GM19372 (cell line): ENCODE data around the gene NLRP3.
A peak's percentile ranks its signal among the peaks of the same experiment; 100 is the strongest.
"Not testable (repeated sequence)": the region's sequence is repeated elsewhere in the genome, so short reads cannot be mapped to it uniquely, and the experiment has no call there.

Experiments used
- ATAC-seq: cut with Tn5 transposase; IDR thresholded peaks from one replicate; pipeline ENCODE4 v1.9.1; 2021; ENCODE audit warnings: mild to moderate bottlenecking, low read depth, moderate library complexity; ENCODE audit not compliant: unreplicated experiment

Gene NLRP3

DNA sequence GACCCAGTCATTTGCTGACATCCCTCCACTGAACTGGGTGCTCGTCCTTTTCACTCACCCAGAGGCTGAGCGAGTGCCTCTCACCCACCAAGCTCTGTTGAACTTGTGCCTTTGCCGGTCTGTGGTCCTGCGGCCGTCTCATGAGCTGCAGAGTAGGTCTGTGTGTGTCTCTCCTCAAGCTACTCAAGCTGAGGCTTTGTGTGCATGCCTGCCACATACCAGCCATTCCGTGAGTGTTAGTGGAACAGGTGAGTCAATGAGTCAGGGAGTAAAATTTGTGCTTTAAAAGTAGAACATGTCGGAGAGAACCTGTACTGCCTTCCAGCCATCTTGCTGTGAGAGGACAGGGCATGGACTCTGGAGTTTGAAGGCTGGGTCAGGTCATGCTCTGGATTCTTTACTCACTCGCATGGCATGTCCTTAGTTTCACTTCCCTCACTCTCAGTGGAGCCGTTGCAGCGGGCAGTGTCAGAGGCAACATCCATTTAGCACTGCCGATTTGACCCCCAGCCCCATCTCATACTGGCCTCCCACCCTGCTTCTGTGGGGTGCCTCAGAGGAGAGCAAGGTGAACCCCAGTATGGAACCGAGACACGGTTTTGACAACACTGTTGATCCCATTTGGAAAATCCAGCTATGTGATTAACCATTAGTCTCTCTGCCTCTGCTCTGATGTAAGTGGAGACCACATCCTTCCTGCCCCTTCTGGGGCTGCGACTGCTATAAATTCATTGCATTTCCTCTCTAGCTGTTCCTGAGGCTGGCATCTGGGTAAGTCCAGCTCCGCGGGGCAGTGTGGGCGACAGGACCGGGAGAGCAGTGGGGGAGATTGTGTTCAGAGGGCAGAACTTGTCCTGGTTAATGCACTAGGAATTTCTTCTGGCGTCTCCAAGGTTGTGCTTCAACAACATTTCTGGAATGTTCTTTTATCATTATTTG is at the start of gene NLRP3:
Gene NLRP3, plus strand, starts transcription at position 751 of the 939 bp plus-strand sequence. CDS start 2,628 bp downstream, outside the sequence.
- no peak for ATAC-seq

DNA sequence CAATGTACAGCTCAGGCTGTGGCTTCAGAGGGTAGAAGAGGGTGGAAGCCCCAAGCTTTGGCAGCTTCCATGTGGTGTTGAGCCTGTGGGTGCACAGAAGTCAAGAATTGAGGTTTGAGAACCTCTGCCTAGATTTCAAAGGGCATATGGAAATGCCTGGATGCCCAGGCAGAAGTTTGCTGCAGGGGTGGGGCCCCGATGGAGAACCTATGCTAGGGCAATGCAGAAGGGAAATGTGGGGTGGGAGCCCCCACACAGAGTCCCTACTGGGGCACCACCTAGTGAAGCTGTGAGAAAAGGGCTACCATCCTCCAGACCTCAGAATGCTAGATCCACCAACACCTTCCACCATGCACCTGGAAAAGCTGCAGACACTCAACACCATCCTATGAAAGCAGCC is 49.6 kb upstream of the NLRP3 start:
- ATAC-seq = not testable (repeated sequence)

DNA sequence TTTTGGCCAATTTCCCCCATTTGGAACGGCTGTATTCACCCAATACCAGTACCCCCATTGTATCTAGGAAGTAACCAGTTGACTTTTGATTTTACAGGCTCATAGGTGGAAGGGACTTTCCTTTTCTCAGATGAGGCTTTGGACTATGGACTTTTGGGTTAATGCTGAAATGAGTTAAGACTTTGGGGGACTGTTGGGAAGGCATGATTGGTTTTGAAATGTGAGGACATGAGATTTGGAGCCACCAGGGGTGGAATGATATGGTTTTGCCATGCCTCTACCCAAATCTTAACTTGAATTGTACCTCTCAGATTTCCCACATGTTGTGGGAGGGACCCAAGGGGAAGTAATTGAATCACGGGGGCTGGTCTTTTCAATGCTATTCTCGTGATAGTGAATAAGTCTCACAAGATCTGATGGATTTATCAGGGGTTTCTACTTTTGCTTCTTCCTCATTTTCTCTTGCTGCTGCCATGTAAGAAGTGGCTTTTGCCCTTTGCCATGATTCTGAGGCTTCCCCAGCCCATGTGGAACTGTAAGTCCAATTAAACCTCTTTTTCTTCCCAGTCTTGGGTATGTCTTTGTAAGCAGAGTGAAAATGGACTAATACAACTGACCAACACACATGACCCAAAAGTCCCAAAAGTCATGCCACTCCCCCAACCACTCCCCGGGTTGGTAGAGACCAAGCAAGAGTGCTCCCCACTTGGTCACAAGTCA is 48.9 kb upstream of the NLRP3 start:
- ATAC-seq = no peak

DNA sequence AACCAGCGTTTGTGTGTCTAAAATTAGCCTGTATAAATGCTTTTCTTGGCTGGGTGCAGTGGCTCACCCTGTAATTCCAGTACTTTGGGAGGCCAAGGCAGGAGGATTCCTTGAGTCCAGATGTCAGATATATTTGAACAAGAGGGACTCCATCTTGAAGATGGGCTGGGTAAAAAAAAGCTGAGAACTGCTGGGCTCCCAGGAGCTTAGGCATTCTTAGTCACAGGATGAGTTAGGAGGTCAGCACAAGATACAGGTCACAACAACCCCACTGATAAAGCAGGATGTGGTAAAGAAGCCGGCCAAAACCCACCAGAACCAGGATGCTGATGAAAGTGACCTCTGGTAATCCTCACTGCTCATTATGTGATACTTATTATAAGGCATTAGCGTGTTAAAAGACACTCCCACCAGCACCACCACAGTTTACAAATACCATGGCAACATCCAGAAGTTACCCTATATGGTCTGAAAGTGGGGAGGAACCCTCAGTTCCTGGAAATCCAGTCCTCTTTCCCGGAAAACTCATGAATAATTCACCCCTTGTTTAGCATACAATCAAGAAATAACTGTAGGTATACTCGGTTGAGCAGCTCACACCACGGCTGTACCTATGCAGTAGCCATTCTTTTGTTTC is 48.1 kb upstream of the NLRP3 start:
- ATAC-seq = no peak

DNA sequence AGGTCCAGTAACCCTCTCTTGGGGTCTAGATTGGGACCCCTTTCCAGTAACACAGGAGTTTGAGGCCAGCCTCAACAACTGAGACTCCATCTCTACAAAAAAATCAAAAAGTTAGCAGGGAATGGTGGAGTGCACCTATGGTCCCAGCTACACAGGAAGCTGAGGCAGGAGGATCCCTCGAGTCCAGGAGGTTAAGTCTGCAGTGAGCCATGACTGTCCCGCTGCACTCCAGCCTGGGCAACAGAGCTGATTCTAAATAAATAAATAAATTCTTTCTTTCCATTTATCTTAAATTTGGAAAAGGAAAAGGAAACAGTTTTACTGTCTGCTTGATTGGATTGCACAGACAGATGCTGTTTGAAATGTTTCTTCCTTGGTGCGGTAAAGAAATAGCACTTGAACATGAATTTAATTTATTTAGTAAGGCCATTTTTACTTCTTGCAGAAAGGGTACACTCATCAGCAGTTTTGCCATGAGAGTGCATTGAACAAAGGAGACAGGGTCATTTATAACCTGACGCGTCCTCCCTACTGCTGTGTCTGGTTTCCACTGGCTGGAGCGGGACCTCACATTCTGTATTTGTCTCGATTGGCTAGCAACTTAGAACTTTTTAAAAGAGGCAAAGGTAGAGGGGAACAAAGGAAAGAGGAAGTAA is 47.4 kb upstream of the NLRP3 start:
- ATAC-seq = no peak

DNA sequence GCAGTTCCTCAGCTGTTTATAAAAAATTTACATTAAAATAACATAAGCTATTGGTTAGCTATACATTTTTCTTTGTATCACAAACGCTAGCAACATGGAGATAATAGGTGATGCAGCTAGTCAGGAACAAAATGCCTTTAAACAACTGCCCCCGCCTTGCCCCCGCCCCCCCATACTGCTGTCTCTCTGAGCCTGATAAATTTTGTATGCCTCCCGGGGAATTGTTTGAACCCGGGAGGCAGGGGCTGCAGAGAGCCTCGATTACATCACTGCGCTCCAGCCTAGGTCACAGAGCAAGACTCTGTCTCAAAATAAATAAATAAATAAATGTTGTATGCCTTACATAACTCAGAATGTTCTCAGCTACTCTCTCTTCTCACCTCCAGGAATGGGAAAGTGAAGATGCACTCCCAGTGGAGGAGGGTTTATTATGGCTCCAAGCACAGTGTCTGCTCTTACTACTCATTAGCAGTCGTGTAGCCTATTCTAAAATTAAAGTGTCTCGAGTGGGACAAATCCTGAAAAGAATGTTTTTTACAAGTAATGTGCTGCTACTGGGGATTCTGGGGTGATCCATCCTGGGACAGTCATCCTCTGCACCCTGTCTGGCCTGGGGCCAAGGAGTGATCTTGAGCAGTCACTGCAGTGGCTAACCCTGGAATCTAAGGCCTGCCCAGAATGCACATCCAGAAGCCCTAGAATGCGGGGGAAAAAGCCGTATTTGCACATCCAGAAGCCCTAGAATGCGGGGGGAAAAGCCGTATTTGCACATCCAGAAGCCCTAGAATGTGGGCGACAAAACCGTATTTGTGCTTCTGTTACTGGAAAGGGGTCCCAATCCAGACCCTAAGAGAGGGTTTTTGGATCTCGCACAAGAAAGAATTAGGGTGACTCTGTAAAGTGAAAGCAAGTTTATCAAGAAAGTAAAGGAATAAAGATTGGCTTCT is 44.9 kb upstream of the NLRP3 start:
- ATAC-seq = no peak

DNA sequence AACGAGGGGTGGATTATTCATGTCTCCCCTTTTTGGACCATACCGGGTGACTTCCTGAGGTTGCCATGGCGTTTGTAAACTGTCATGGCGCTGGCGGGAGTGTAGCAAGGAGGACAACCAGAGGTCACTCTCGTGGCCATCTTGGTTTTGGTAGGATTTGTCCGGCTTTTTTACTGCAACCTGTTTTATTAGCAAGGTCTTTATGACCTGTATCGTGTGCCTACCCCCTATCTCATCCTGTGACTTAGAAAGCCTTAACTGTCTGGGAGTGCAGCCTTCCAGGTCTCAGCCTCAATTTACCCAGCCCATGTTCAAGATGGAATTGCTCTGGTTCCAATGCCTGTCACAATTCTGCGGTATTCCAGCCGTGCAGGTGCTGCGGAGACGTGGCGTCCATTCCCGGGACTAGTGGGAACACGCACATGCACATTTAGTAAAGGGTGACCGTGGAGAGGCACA is 44.1 kb upstream of the NLRP3 start:
- no peak for ATAC-seq

DNA sequence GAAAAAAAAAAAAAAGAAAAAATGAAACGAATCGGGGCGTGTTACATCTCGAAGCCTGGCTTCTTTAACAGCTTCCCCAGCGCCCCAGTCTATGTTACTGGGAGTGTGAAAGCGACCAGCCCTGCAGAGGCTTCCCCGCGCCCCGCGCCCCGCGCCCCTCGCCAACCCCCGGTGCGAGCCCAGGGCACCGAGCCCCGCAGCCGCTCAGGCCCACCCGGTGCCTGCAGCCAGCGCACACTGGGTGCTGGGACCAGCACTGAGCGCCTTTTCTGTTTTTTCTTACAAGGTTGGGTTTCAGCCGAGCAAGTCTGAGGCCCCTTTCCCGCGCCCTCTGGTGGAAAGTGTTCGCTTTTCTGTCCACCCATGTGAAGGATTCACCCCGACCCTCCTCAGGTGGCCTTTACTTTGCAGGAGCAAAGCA is 42.2 kb upstream of the NLRP3 start:
- peak; percentile 83 for ATAC-seq

DNA sequence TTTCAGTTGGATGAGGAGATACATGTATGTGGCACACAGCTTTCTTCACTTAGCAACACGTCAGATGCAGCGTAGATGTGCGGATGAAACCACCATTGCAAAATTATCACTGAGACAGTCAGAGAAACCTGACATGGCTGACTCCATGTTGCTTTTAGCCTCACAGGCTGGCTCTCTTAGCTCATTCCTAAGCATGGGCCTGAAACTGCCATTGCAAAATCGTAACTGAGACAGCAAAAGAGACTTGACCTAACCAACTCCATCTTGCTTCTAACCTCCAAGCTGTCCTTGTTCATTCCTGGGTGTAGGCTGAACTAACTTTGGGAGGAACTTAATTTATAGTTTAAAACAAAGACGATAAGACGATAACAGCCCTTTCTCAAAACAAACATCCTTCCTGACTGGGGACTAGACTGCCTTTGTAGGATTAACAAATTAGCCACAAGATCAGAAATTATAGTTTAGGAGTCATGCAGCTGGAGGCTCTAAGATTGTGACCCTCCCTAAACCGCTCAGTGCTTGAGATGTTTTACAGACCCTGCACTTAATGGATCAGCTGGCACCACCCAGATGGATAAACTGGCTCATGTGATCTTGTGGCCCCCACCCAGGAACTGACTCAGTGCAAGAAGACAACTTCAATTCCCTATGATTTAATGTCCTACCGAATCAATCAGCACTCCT is 41.2 kb upstream of the NLRP3 start:
- ATAC-seq = not testable (repeated sequence)

DNA sequence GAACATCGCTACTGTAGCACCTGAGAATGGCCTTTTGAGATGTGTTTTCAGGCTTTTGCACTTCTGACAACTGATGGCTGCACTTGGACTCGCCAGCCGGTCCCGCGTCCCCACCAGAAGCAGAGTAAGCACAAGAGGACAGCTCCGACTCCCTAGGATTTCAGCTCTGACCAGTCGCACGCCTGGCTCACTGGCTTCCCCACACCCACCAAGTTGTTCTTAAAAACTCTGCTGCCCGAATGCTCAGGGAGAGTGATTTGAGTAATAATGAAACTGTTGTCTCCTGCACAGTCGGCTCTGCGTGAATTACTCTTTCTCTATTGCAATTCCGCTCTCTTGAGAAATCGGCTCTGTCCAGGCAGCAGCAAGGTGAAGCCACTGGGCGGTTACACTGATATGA is 40.2 kb upstream of the NLRP3 start:
- no peak for ATAC-seq

DNA sequence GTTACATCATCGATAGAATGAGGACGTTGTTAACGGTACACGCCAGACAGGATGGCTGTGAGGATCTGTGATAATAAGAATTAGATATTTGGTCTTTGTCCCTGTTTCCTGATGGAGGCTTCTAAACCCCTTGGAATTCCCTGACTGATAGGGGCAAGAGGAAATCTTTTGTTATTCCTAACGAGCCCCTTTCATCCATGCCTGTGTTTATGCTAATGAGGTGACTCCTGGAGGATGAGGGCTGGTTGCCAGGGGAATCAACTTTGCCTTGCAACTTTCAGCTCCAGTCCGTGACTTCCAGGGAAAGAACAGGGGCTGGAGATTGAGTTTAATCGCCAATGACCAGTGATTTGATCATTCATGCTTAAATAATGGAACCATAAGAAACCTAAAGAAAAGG is 39.3 kb upstream of the NLRP3 start:
- no peak for ATAC-seq

DNA sequence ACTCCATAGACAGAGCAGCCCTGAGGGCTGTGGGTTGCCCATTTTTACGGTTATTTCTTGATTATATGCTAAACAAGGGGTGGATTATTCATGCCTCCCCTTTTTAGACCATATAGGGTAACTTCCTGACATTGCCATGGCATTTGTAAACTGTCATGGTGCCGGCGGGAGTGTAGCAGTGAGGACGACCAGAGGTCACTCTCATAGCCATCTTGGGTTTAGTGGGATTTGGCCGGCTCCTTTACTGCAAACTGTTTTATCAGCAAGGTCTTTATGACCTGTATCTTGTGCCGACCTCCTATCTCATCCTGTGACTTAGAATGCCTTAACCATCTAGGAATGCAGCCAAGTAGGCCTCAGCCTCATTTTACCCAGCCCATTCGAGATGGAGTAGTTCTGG is 38.3 kb upstream of the NLRP3 start:
- not testable (repeated sequence) for ATAC-seq

DNA sequence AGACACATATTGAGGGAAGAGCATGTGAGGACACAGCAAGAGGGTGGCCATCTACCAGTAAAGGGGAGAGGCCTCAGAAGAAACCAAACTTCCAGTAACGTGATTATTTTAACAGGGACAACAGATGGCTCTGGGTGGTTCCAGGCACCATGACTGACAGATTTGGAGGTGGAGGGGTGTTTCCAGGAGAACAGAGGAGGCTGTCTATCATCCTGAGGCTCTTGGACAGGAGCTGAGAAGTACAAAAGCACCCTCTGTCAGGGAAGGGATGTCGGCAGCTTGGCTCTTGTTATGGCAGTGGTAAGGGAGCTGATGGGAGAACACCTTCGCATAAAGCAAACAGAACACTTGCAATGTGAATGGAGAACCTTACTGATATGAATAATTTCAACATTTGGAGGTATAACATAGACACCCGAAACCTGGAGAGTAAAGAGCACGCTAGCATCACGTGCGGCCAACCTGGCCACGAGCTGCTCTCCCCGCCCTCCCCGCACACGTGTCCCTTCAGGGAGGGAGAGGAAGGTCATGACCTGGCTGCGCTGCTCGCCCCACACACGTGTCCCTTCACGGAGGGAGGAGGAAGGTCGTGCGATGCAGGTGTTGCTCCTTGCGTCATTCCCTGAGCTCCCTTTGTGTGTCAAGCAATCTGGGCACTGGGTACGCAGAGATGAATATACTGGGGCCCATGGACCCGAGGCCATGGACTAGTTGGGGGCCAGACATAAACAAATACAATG is 37.5 kb upstream of the NLRP3 start:
- no peak for ATAC-seq

DNA sequence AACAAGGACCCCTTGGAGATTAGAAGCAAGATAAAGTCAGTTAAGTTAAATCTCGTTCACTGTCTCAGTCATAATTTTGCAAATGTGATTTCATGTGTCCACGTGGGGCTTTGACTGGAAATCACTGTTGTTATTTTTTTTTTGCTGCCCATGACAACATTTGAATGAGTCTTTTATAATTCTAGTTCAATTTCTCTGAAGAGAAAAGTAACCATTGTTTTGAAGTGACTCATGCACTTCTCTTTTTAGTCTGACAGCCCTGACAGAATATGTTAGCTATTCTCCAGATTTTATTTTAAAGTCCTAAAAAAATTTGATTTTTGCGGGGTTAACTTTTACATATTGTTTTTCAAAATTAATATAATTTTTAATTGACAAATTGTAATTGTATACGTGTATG is 30.7 kb upstream of the NLRP3 start:
- ATAC-seq = no peak

DNA sequence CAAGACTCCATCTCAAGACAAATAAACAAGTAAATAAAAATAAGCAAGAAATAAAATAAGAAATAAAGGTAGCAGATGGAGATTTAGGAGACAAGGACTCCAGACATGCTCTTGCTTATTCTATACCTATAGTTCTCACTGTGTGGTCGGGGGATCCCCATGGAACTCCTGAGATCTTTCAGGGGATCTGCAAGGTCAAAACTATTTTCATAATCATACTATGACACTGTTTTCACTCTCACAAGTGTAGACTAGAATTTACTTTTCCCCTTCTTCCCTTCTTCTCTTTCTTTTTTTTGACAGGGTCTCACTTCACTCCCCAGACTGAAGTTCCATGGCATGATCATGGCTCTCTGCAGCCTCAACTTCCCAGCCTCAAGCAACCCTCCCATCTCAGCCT is 29.8 kb upstream of the NLRP3 start:
- no peak for ATAC-seq

DNA sequence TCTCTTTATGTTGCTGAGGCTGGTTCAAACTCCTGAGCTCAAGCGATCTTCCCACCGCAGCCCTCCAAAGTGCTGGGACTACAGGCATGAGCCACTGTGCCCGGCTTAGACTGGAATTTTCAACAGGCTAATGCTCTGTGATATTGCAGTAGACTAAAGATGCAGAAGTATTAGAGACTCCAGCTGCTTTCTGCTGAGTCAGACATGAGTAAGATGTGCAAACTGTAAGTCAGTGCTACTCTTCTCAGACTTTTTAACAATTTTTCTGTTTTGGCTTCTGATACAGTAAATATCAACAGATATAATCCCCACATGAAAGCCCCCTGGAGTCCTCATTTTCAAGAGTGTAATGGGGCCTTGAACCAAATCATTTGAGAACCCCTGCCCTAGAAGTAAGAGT is 29.3 kb upstream of the NLRP3 start:
- ATAC-seq = no peak

DNA sequence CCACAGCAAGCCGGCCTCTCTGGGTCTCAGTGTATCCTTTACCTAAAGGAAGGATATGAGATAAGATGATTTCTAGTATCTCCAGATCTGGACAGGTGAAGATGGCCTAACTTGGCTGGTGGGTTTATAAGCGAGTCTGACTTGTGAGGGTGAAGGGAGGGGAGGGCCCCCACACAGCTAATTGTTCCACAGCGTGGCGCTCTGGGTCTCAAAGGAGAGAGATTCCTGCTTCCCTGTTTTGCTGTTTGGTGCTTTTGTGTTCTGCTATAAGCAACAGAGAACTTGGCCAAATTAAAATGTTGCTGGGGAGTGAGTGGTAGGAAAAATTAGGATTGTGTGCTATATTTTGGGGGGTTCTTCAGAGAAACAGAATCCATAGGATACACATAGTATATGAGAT is 28.9 kb upstream of the NLRP3 start:
- ATAC-seq = no peak

DNA sequence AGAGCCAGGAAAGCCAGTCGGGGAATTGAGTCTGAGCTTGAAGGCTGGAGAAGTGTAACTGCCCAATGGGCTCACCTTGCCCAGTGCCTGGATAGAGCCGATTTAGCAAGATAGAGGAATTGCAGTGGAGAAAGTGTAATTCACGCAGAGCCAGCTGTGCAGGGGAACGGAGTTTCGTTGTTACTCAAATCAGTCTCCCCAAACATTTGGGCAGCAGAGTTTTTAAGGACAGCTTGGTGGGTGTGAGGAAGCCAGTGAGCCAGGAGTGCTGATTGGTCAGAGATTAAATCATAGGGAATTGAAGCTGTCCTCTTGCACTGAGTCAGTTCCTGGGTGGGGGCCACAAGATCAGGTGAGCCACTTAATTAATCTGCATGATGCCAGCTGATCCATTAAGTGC is 28.4 kb upstream of the NLRP3 start:
- no peak for ATAC-seq
